GM12872 (cell line): ENCODE results near the gene XCL1.

Experiments
- TF ChIP-seq, protein P1 (sequence below): IDR thresholded peaks from 3 replicates; pipeline ENCODE4 v1.5.1; 2011; ENCODE audit warnings: low read depth, mild to moderate bottlenecking, low read length, moderate library complexity; ENCODE audit not compliant: insufficient read depth

The XCL1 gene

DNA sequence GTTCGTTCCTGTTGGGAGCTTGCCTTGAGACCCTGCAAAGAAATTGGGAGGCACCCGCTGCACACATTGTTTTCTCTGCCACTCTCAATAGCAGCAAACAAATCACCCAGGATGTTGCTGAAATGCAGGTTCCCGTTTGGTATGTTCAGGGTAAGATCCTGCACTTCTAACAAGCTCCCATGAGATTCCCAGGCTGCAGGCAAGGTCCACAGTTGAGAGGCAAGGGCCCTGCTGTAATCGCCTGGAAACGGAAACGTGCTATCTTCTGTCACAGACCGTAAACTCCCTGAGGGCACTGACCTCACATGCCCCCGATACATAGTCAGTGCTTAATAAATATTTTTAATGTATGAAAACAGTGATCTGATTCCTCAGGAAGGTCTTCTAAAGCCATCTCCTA lies 37.8 kb downstream of the XCL1 start:
- TF ChIP-seq, protein P1, sequence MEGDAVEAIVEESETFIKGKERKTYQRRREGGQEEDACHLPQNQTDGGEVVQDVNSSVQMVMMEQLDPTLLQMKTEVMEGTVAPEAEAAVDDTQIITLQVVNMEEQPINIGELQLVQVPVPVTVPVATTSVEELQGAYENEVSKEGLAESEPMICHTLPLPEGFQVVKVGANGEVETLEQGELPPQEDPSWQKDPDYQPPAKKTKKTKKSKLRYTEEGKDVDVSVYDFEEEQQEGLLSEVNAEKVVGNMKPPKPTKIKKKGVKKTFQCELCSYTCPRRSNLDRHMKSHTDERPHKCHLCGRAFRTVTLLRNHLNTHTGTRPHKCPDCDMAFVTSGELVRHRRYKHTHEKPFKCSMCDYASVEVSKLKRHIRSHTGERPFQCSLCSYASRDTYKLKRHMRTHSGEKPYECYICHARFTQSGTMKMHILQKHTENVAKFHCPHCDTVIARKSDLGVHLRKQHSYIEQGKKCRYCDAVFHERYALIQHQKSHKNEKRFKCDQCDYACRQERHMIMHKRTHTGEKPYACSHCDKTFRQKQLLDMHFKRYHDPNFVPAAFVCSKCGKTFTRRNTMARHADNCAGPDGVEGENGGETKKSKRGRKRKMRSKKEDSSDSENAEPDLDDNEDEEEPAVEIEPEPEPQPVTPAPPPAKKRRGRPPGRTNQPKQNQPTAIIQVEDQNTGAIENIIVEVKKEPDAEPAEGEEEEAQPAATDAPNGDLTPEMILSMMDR = no peak

DNA sequence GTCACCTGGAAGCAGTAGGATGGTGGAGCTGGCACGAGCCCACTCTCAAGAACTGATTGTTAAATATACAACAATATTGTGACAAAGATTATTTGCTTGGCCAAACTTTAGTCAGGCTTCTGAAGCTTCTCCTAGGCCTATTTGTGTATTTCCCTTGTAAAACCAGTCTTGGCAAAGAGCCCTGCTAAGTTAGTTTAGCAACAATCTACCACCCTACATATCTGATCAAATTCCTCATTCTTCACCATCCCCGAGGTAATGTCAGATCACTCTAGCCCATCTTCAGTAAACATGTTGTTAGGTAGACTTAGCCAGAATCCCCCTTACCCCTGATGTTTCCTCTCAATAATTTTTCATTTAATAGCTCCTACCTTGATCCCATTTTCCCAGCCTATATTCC lies 39.6 kb downstream of the XCL1 start:
- TF ChIP-seq, protein P1 = no peak

DNA sequence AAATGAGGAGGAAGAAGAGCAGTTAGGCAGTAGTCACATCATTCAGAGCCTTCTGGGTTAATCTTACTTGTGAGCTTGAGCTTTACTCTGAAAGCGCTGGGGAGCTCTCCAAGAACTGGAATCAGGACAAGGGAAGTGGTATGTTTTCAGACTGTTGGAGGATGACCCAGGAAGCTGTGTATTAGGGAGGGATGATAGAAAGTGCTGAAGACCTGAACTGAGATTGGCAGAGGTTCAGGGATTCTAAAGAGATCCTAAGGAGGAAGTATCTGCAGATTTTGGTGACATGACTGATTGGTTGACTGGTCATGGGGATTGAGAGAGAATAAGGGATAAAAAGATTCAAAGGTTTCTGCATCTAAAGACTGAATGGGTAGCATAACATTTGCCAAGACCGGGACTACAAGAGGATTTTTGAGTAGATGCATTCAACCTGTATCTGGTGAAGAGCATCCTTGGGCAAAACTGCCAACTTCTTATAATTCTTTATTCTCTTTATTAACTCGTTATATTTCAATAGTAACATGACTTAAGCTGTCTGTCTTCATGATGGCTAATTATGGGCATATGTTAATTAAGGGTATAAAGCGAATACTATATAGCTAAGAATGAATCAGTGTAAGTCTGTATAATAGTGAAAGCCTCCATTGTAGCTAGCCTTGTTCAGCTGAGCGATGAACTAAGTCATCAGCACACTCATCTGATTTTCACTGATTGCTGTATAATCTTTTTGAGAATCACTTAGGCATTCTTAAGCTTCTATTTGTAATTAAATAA lies 41.8 kb downstream of the XCL1 start:
- TF ChIP-seq, protein P1 = no peak

DNA sequence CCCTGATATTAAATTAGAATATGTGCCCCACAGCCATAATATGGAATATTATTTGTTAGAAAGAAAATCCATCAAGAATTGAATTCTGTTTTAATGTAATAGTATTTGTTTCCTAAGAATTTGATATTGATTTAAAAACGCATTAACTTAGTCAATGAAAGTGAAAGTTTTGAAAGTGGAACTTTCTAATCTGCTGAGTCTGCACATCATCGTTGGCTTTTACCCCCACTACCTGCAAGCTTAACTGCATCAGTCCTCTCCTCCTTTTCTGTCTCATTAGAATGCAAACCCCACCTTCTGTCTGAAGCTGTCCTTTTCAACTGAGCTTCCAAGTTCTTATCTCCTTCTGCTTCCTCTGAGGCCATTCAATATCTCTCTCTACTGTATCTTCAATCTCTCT lies 42.5 kb downstream of the XCL1 start:
- TF ChIP-seq, protein P1 = no peak

DNA sequence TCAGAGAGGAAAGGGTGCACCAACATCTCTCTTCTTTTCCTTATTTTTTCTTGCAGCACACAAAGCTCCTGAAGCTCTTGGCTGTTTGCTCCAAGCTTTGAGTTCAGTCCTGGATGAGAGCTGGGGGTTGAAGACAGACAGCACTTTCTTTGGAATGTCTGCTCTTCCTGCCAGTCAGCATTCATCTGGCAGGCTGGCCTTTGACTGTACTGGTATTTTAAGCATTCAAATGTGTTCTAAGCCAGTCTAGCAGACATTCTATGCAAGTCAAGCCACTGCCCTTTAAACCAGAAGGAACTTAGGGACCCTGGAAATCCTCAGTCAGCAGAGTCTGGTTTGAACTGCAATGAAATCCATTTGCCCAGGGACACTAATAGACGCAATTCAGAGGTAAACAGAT lies 45.0 kb downstream of the XCL1 start:
- TF ChIP-seq, protein P1 = no peak

DNA sequence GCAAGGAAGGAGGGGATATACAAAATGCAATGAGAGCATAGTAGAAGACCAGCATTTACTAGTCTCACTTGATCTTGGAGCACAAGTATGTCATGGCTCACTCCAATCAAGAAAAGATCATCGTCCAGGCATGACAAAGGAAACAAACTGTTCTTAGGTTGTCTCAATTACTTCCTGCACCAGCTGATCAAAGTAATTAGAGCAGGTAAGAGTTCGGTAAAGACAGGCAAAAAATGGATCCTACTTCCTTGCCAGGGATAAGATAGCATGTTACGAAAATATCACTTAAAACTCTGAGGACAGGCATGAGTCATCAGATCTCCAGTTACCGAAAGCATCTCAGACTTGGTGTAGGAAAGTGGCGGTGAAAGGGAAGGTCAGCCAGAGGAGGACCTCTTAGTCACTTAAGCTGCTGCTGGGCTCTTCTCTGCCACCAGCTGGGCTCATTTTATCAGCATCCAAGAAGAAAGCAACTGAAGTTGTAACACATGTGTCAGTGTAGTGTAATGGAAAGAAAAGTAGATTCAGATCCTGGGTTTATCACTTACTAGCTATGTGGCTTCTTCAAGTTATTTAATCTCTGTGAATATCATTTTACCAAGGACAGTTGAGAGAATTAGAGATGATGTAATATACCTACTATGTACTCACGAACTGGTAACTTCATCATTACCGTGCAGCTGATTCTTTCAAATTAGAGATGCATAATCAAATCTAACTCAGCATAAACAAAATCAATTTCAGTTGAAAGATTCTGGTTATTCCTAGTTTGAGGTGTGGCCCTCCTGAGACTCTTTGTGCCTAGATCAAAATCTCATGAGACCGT lies 46.8 kb downstream of the XCL1 start:
- TF ChIP-seq, protein P1 = no peak

DNA sequence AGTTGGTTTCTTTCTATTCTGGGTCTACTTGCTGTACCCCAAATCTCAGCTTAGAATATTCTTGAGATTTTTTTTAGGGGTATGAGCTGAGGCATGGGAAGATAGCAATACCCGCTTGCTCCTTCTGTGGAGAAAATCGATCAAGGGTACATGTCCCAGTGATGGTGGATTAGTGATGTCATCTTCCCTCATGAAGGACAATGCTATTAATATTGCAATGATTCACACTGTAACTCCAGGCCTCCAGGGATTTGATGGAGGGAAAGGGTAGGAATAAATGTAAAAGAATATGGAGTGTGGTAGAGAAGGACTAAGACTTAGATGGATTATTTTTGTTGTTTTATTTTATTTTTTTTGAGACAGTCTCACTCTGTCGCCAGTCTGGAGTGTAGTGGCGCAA lies 47.4 kb downstream of the XCL1 start:
- TF ChIP-seq, protein P1 = no peak
